Thyroid gland (tissue), 4 donors: ENCODE results near the gene IGFBP7. TPM values are rescaled to one million over a fixed set of nuclear protein-coding genes. Genes with fewer than 3 reads are reported as not detected.

ENCODE experiments used
- DNase-seq, 2 donors: peaks; one replicate each; pipeline ENCODE4 v3.0.0-alpha.2; 2019
- H3K27ac ChIP-seq, 3 donors: fragments of 200-600 bp; sonication (generic); 1 replicate in 2 of 3; 2 replicates in 1 of 3; pipeline ENCODE4 v1.5.1; 2016 to 2019; ENCODE audit warnings: mild to moderate bottlenecking in 1 of 3, moderate library complexity in 1 of 3
- H3K27me3 ChIP-seq: fragments of 200-600 bp; sonication (generic); one replicate; pipeline ENCODE4 v1.5.1; 2019
- H3K36me3 ChIP-seq, 2 donors: fragments of 200-600 bp; sonication (generic); one replicate each; pipeline ENCODE4 v1.5.1; 2016 to 2019
- H3K4me1 ChIP-seq, 2 donors: fragments of 200-600 bp; sonication (generic); one replicate each; pipeline ENCODE4 v1.5.1; 2017 to 2019
- H3K4me3 ChIP-seq, 3 donors: fragments of 200-600 bp; sonication (generic); replicated peaks in 1 of 3; 1 replicate in 2 of 3; 2 replicates in 1 of 3; pipeline ENCODE4 v1.5.1; 2016; ENCODE audit warnings: mild to moderate bottlenecking in 1 of 3
- H3K9me3 ChIP-seq: fragments of 200-600 bp; sonication (generic); one replicate; pipeline ENCODE4 v1.5.1; 2017
- POLR2A ChIP-seq, 2 donors: fragments of 450-650 bp; IDR thresholded peaks; one replicate each; pipeline ENCODE4 v1.6.1; 2017; ENCODE audit warnings: antibody characterized with exemption in 2 of 2, mild to moderate bottlenecking in 2 of 2, moderate library complexity in 1 of 2
- WGBS, 2 donors: methylation state at CpG; one replicate each; pipeline ENCODE4 v1.1.5; 2017; 5-methylcytosine and 5-hydroxymethylcytosine counted together
- intact Hi-C: fragments of 100-400 bp; cut with DNase I; formaldehyde crosslinking; loops from one replicate; pipeline ENCODE4 v1.15.1; 2023
- total RNA-seq, 4 donors: library from RNA; depleted of rRNA; stranded (reverse); fragments of >200 nt; gene quantifications; one replicate each; pipeline ENCODE4 v1.2.3, GENCODE V29; 2016
- TF ChIP-seq, protein P1 (sequence below), 6 experiments: fragments of 200-600 bp in 3 of 6; fragments of 450-650 bp in 3 of 6; sonication (generic) in 3 of 6; IDR thresholded peaks; one replicate each; pipeline ENCODE4 v1.5.1; 2016 to 2019; ENCODE audit warnings: antibody characterized with exemption in 6 of 6, mild to moderate bottlenecking in 2 of 6, inconsistent platforms in 1 of 6, moderate library complexity in 1 of 6

Gene IGFBP7
- total RNA-seq, 4 donors from 2014 or later = 660 to 2,581 (median 1,387) TPM

DNA sequence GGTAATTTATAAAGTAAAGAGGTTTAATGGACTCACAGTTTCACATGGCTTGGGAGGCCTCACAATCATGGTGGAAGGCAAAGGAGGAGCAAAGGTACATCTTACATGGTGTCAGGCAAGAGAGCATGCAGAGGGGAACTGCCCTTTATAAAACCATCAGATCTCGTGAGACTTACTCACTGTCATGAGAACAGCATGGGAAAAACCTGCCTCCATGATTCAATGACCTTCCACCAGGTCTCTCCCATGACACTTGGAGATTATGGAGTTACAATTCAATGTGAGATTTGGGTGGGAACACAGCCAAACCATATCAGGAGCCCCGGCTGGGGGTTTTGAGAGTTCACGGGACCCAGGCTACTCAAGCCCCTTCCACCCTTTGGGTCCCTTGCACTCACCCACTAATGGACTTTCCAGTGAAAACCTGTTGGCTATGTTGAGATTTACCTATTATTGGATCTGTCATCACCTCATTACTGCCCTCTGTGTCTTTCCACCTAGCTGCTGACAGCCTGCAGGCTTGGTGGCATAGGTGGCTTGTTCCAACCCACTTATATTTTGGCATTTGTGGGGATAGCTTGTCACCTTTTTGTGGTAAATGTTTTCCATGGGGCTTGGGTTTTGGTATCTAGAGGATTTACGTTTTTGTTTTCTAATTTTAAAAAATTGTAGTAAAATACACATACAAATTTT lies 24.0 kb downstream of the IGFBP7 start:
- Histone ChIP-seq H3K36me3 (no peaks in the 10 kb centered on the region), H3K27ac (no peak overlapping the region), H3K27me3 (no peaks in the 10 kb centered on the region), H3K4me3 (no peak overlapping the region), H3K4me1 (peaks cover 3 to 34% of the 10 kb centered on the region in 2 donors), H3K9me3 (no peaks in the 10 kb centered on the region)
- TF ChIP-seq, protein P1, sequence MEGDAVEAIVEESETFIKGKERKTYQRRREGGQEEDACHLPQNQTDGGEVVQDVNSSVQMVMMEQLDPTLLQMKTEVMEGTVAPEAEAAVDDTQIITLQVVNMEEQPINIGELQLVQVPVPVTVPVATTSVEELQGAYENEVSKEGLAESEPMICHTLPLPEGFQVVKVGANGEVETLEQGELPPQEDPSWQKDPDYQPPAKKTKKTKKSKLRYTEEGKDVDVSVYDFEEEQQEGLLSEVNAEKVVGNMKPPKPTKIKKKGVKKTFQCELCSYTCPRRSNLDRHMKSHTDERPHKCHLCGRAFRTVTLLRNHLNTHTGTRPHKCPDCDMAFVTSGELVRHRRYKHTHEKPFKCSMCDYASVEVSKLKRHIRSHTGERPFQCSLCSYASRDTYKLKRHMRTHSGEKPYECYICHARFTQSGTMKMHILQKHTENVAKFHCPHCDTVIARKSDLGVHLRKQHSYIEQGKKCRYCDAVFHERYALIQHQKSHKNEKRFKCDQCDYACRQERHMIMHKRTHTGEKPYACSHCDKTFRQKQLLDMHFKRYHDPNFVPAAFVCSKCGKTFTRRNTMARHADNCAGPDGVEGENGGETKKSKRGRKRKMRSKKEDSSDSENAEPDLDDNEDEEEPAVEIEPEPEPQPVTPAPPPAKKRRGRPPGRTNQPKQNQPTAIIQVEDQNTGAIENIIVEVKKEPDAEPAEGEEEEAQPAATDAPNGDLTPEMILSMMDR (IDR thresholded peaks at IDR 0.05) = no peak
- TF ChIP-seq POLR2A (IDR thresholded peaks at IDR 0.05) = no peak
- 69 to 71% methylated on average over 4 of the region's 4 CpGs for WGBS, 2 donors
- intact Hi-C loops = no loop called here
- DNase-seq = no peak

DNA sequence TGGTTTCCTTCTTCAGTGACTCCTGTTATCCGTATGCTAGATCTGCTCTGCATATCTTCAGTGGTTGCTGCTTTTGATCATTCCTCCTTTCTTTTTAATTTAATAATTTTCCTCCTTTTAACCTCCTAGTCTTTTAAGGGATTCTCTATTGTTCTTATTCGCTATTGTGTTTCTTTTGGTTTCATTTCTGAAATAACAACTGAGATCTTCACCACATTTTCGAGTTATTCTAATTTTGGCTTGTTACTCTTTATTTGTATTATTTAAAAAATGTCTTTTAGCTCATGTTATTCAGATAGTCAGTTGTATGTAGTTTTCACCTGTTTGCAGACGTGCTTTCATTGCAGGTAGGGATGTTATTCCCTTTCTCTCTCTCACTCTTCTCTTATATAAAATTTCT lies 24.9 kb downstream of the IGFBP7 start:
- intact Hi-C loops = no loop called here
- no peaks in the 10 kb centered on the region for H3K36me3 ChIP-seq
- 90 to 94% methylated on average over 4 of the region's 4 CpGs for WGBS, 2 donors
- H3K27ac ChIP-seq = no peak overlapping the region
- no peaks in the 10 kb centered on the region for H3K9me3 ChIP-seq
- no peak overlapping the region for H3K4me3 ChIP-seq
- no peak for DNase-seq
- H3K27me3 ChIP-seq = no peaks in the 10 kb centered on the region
- TF ChIP-seq, protein P1 (IDR thresholded peaks at IDR 0.05) = no peak
- TF ChIP-seq POLR2A (IDR thresholded peaks at IDR 0.05) = no peak
- H3K4me1 ChIP-seq = peaks cover 0 to 34% of the 10 kb centered on the region in 2 donors

DNA sequence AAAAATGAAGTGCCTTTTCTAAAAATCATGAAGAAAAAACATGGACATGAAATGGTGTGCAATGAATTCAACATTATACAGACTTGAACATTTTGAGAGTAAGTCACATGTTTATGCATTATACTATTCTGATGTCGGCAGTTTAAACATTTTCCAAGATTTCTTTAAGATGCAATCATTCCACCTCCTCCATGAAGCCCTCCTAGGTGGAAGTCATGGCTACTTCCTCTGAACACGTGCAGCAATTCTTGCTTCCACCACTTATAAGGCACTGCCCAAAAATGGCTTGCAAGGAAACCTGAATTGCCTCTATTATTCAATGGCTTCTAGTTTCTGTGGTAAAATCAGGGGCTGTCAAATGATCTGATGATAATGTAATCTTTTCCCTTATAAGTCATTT lies 25.8 kb downstream of the IGFBP7 start:
- no peaks in the 10 kb centered on the region for H3K27me3 ChIP-seq
- H3K27ac ChIP-seq = no peak overlapping the region
- peaks cover 4 to 38% of the 10 kb centered on the region in 2 donors for H3K4me1 ChIP-seq
- intact Hi-C loops = no loop called here
- WGBS, 2 donors = 85% methylated on average over 2 of the region's 2 CpGs
- no peaks in the 10 kb centered on the region for H3K9me3 ChIP-seq
- no peaks in the 10 kb centered on the region for H3K36me3 ChIP-seq
- TF ChIP-seq, protein P1 (IDR thresholded peaks at IDR 0.05) = no peak
- TF ChIP-seq POLR2A (IDR thresholded peaks at IDR 0.05) = no peak
- no peak overlapping the region for H3K4me3 ChIP-seq
- DNase-seq = no peak

DNA sequence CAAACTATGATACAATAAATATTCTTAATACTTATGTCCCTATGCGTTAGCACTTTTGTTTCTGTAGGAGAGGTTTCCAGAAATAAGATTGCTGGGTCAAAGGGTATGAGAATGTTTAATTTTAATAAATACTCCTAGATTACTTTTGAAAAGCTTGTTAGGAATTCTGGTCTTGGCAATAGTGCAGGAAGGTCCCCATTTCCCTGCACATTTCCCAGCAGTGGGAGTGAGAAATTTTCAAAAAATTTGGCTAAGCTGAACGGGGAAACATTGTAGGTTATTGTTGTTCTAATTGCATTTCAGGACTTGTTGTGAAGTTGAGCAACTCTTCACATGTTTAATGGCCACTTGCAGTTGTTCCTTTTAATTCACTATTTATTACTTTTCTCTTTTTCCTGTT lies 27.1 kb downstream of the IGFBP7 start:
- intact Hi-C loops = no loop called here
- Histone ChIP-seq H3K4me1 (peaks cover 16 to 49% of the 10 kb centered on the region in 2 donors), H3K27ac (peak overlapping the region in 1 of 3 donors; percentile 1), H3K36me3 (no peaks in the 10 kb centered on the region), H3K9me3 (no peaks in the 10 kb centered on the region), H3K27me3 (no peaks in the 10 kb centered on the region), H3K4me3 (no peak overlapping the region)
- TF ChIP-seq, protein P1 (IDR thresholded peaks at IDR 0.05) = no peak
- no peak for TF ChIP-seq POLR2A (IDR thresholded peaks at IDR 0.05)
- WGBS, 2 donors = 36 to 38% methylated on average over 2 of the region's 2 CpGs
- no peak for DNase-seq
